ENCODE data around the gene ARMC3. TPM values are rescaled to one million over a fixed set of nuclear protein-coding genes. Genes with fewer than 3 reads are reported as not detected.
A peak's percentile ranks its signal among the peaks of the same experiment; 100 is the strongest.

The ARMC3 gene
- total and polyA plus RNA-seq, 9 of the 15 experiments (the other 6 are each of a cell fraction or from before 2014, with no cell fraction given): 0.33 to 1.1 (median 0.62) TPM

- no peak for TF ChIP-seq ESRRB (CRISPR knock-in tag; IDR thresholded peaks at IDR 0.05; ENCODE audit: borderline replicate concordance)
- no peak for TF ChIP-seq MAX (CRISPR knock-in tag; IDR thresholded peaks at IDR 0.05)
- TF ChIP-seq ZNF316 (IDR thresholded peaks at IDR 0.05): peak; percentile 76
- TF ChIP-seq BCLAF1 (IDR thresholded peaks at IDR 0.05; ENCODE audit: borderline replicate concordance in 1 of 2, control insufficient read depth in 1 of 2, low read depth in 2 of 2, low read length in 1 of 2): no peak
- TF ChIP-seq TEAD1 (CRISPR knock-in tag; IDR thresholded peaks at IDR 0.05): no peak
- TF ChIP-seq PHF8 (IDR thresholded peaks at IDR 0.05; ENCODE audit: borderline replicate concordance, low read length): no peak
- no peak for TF ChIP-seq SMAD4 (CRISPR knock-in tag; conservative IDR thresholded peaks at IDR 0.05)
- no peak for TF ChIP-seq ZNF165 (CRISPR knock-in tag; IDR thresholded peaks at IDR 0.05; ENCODE audit: borderline replicate concordance)
- no peak for TF ChIP-seq PCBP1 (IDR thresholded peaks at IDR 0.05; ENCODE audit: low read depth, low read length, poor library complexity, severe bottlenecking)
- no peak for TF ChIP-seq ZNF280A (IDR thresholded peaks at IDR 0.05; ENCODE audit: low read depth, partially characterized antibody)
- TF ChIP-seq SMARCA5 (IDR thresholded peaks at IDR 0.05): no peak
- peak; percentile 62; the same call in 1 of the 2 replicates for TF ChIP-seq MAFF (IDR thresholded peaks at IDR 0.05; ENCODE audit: low read length)
- TF ChIP-seq MAFG (tag; conservative IDR thresholded peaks at IDR 0.05): peak; percentile 46
- no peak for TF ChIP-seq DMBX1 (CRISPR knock-in tag; IDR thresholded peaks at IDR 0.05; ENCODE audit: borderline replicate concordance)
- TF ChIP-seq NFXL1 (CRISPR knock-in tag; IDR thresholded peaks at IDR 0.05): no peak
- TF ChIP-seq GTF2A2 (tag; IDR thresholded peaks at IDR 0.05): no peak
- no peak for TF ChIP-seq CTBP1 (IDR thresholded peaks at IDR 0.05; ENCODE audit: borderline replicate concordance)
- no peak for TF ChIP-seq VEZF1 (CRISPR knock-in tag; IDR thresholded peaks at IDR 0.05)
- no peak for TF ChIP-seq ZNF121 (CRISPR knock-in tag; conservative IDR thresholded peaks at IDR 0.05)
Measured at GRCh38 chr10:22993314-22993713, 65.5 kb downstream of the ARMC3 start (continued).

Measured in K562 (cell line).